NCI-H146 treated with DMSO at 0.1 percent for 48 hours (cell line): ENCODE results near the gene COX19.
"Not testable (repeated sequence)": the region's sequence is repeated elsewhere in the genome, so short reads cannot be mapped to it uniquely, and the experiment has no call there.

Experiments
- DNase-seq: peaks from one replicate; lab custom pipeline; 2025; ENCODE audit not compliant: unreplicated experiment; lab: John Stamatoyannopoulos, UW

COX19 gene

GRCh38 chr7:946256-946996 lies 28.9 kb downstream of the COX19 start:
- DNase-seq: no peak

GRCh38 chr7:945556-946255 lies 29.6 kb downstream of the COX19 start:
- DNase-seq: no peak

GRCh38 chr7:945147-945555 lies 30.2 kb downstream of the COX19 start:
- no peak for DNase-seq

- no peak for DNase-seq
Observed at GRCh38 chr7:944744-945143, 30.6 kb downstream of the COX19 start.

GRCh38 chr7:943793-944192 lies 31.6 kb downstream of the COX19 start:
- DNase-seq: not testable (repeated sequence)

GRCh38 chr7:940599-941408 lies 34.5 kb downstream of the COX19 start:
- DNase-seq: no peak

GRCh38 chr7:939843-940242 lies 35.5 kb downstream of the COX19 start:
- no peak for DNase-seq

GRCh38 chr7:938546-939185 lies 36.7 kb downstream of the COX19 start:
- no peak for DNase-seq

- DNase-seq: no peak
Observed at GRCh38 chr7:937856-938484, 37.4 kb downstream of the COX19 start.

- DNase-seq: no peak
Observed at GRCh38 chr7:936386-937054, 38.8 kb downstream of the COX19 start.

GRCh38 chr7:935874-936385 lies 39.4 kb downstream of the COX19 start:
- DNase-seq: no peak

GRCh38 chr7:935164-935873 lies 40.0 kb downstream of the COX19 start:
- DNase-seq: no peak

GRCh38 chr7:934469-935163 lies 40.7 kb downstream of the COX19 start:
- DNase-seq: no peak

- DNase-seq: no peak
Observed at GRCh38 chr7:932651-932975, 42.7 kb downstream of the COX19 start.

GRCh38 chr7:931871-932650 lies 43.3 kb downstream of the COX19 start:
- DNase-seq: no peak

- DNase-seq: no peak
Observed at GRCh38 chr7:930975-931758, 44.2 kb downstream of the COX19 start.

- no peak for DNase-seq
Observed at GRCh38 chr7:929311-929711, 46.0 kb downstream of the COX19 start.
